Activated B cell treated with CpG ODN at 0.5 μM for 24 hours (primary cell): ENCODE data around the gene PRKRIP1. TPM values are rescaled to one million over a fixed set of nuclear protein-coding genes. Genes with fewer than 3 reads are reported as not detected.

Source experiments
- ATAC-seq: fragments of 200-7000 bp; cut with Tn5 transposase; one replicate; pipeline ENCODE4 v1.10.0; 2021; ENCODE audit warnings: low read depth, mild to moderate bottlenecking, moderate library complexity
- CTCF ChIA-PET: fragments of 350-600 bp; sonication (Branson Sonifier 250); formaldehyde crosslinking; loops from one replicate; lab custom pipeline; 2021; ENCODE audit warnings: antibody characterized with exemption; lab: Charles Lee
- POLR2A ChIA-PET: fragments of 350-600 bp; sonication (Branson Sonifier 250); formaldehyde crosslinking; loops from one replicate; lab custom pipeline; 2021; ENCODE audit warnings: antibody characterized with exemption; lab: Charles Lee
- DNase-seq: peaks from one replicate; pipeline ENCODE4 v3.0.0; 2022
- H3K27ac Mint-ChIP-seq: one replicate; pipeline ENCODE4 v1.8.0; 2020; ENCODE audit warnings: mixed read lengths
- H3K27me3 Mint-ChIP-seq: one replicate; pipeline ENCODE4 v1.8.0; 2021; ENCODE audit warnings: mixed read lengths
- H3K36me3 Mint-ChIP-seq: one replicate; pipeline ENCODE4 v1.8.0; 2021; ENCODE audit warnings: low read depth, mixed read lengths
- H3K4me1 Mint-ChIP-seq: one replicate; pipeline ENCODE4 v1.8.0; 2021; ENCODE audit warnings: mixed read lengths
- H3K4me3 Mint-ChIP-seq: one replicate; pipeline ENCODE4 v1.8.0; 2020; ENCODE audit warnings: mild to moderate bottlenecking, mixed read lengths
- H3K9me3 Mint-ChIP-seq: one replicate; pipeline ENCODE4 v1.8.0; 2020; ENCODE audit warnings: mixed read lengths
- CTCF ChIP-seq: fragments of 200-600 bp; IDR thresholded peaks from one replicate; pipeline ENCODE4 v1.8.0; 2022; ENCODE audit warnings: antibody characterized with exemption, mild to moderate bottlenecking
- intact Hi-C: fragments of 100-400 bp; cut with micrococcal nuclease; formaldehyde crosslinking; loops from one replicate; pipeline ENCODE4 v1.15.1; 2024
- total RNA-seq: library from RNA; stranded (reverse); gene quantifications from 2 replicates; pipeline ENCODE4 v1.2.3, GENCODE V29; 2022

PRKRIP1 gene
- total RNA-seq, 1 donor from 2014 or later, result 39.7 TPM

- no peak for TF ChIP-seq CTCF
- peak overlapping the region; percentile 87 for H3K27ac Mint-ChIP-seq
- CTCF ChIA-PET, result interaction anchor here (0.9 to 2.2 kb wide), 2 partner anchors 12 to 21 kb away, joined by 4 to 15 read pairs; no protein-coding TSS in a partner anchor
- peaks cover 76% of the 10 kb centered on the region for H3K4me1 Mint-ChIP-seq
- ATAC-seq (peak; percentile 4), DNase-seq (peak; percentile 35)
- H3K4me3 Mint-ChIP-seq, result peak overlapping the region; percentile 89
- peaks cover 30% of the 10 kb centered on the region for H3K36me3 Mint-ChIP-seq
- H3K27me3 Mint-ChIP-seq, result no peaks in the 10 kb centered on the region
- intact Hi-C loops, result loop anchor here (1.0 kb wide), 1 partner anchor 8 kb away; no protein-coding TSS in a partner anchor
- H3K9me3 Mint-ChIP-seq, result no peaks in the 10 kb centered on the region
- POLR2A ChIA-PET, result interaction anchor here (0.6 to 32.9 kb wide), 7 partner anchors 9 to 1050 kb away, joined by 3 to 886 read pairs (median 9); partner anchors contain the start of gene PRKRIP1
These were observed 37.9 kb downstream of the PRKRIP1 start for GRCh38 chr7:102434039-102434486.

GRCh38 chr7:102436118-102436517 is 40.0 kb downstream of the PRKRIP1 start:
- Mint-ChIP-seq H3K4me3 (peak overlapping the region; percentile 89), H3K27me3 (no peaks in the 10 kb centered on the region), H3K27ac (peak overlapping the region; percentile 72), H3K9me3 (no peaks in the 10 kb centered on the region), H3K36me3 (peaks cover 40% of the 10 kb centered on the region), H3K4me1 (peaks cover 62% of the 10 kb centered on the region)
- ATAC-seq (no peak), DNase-seq (no peak)
- CTCF ChIA-PET, result interaction anchor here (1.8 to 2.2 kb wide), 2 partner anchors 14 to 23 kb away, joined by 6 to 15 read pairs; no protein-coding TSS in a partner anchor
- intact Hi-C loops, result no loop called here
- POLR2A ChIA-PET, result interaction anchor here (0.6 to 8.8 kb wide), 4 partner anchors 11 to 41 kb away, joined by 3 to 226 read pairs (median 54); no protein-coding TSS in a partner anchor
- no peak for TF ChIP-seq CTCF

- no peak for TF ChIP-seq CTCF
- intact Hi-C loops, result no loop called here
- ATAC-seq, result no peak
- Mint-ChIP-seq H3K36me3 (peaks cover 57% of the 10 kb centered on the region), H3K4me1 (peaks cover 67% of the 10 kb centered on the region), H3K27ac (peak overlapping the region; percentile 93), H3K4me3 (no peak overlapping the region), H3K27me3 (no peaks in the 10 kb centered on the region), H3K9me3 (no peaks in the 10 kb centered on the region)
- ChIA-PET POLR2A (interaction anchor here (1.8 to 16.7 kb wide), 3 partner anchors 10 to 44 kb away, joined by 6 to 886 read pairs (median 14); partner anchors contain the start of genes ORAI2 and PRKRIP1), CTCF (interaction anchor here (1.1 to 2.5 kb wide), 3 partner anchors 24 to 36 kb away, joined by 3 to 18 read pairs (median 10); no protein-coding TSS in a partner anchor)
- no peak for DNase-seq
These were observed 44.0 kb downstream of the PRKRIP1 start for GRCh38 chr7:102439963-102440795.

GRCh38 chr7:102444961-102445673 is 49.0 kb downstream of the PRKRIP1 start:
- H3K9me3 Mint-ChIP-seq, result no peaks in the 10 kb centered on the region
- no peaks in the 10 kb centered on the region for H3K27me3 Mint-ChIP-seq
- intact Hi-C loops, result loop anchor here (1.0 kb wide), 2 partner anchors 19 to 30 kb away; partner anchors contain the start of genes ALKBH4 and LRWD1
- H3K36me3 Mint-ChIP-seq, result peaks cover 63% of the 10 kb centered on the region
- no peak for TF ChIP-seq CTCF
- ATAC-seq, result peak; percentile 51
- peaks cover 64% of the 10 kb centered on the region for H3K4me1 Mint-ChIP-seq
- peak; percentile 38 for DNase-seq
- ChIA-PET POLR2A (interaction anchor here (0.6 to 16.7 kb wide), 6 partner anchors 9 to 138 kb away, joined by 3 to 886 read pairs (median 4); partner anchors contain the start of genes ORAI2 and PRKRIP1), CTCF (interaction anchor here (1.4 to 9.9 kb wide), 2 partner anchors 29 to 37 kb away, joined by 4 to 219 read pairs; no protein-coding TSS in a partner anchor)
- H3K4me3 Mint-ChIP-seq, result peak overlapping the region; percentile 82
- H3K27ac Mint-ChIP-seq, result peak overlapping the region; percentile 99
